Prostate gland (tissue), 2 donors: Measurements from ENCODE around the gene CSF2RB. TPM values are rescaled to one million over a fixed set of nuclear protein-coding genes. Genes with fewer than 3 reads are reported as not detected.
A peak's percentile ranks its signal among the peaks of the same experiment; 100 is the strongest.

Source experiments
- DNase-seq: peaks from one replicate; pipeline ENCODE4 v3.0.0-alpha.2; 2019; ENCODE audit warnings: low spot score
- H3K27ac ChIP-seq, 2 donors: fragments of 200-600 bp; sonication (generic); 2 replicates each; pipeline ENCODE4 v1.5.1; 2017 to 2019
- H3K27me3 ChIP-seq: fragments of 200-600 bp; sonication (generic); replicated peaks from 2 replicates; pipeline ENCODE4 v1.5.1; 2019; ENCODE audit not compliant: insufficient read depth
- H3K36me3 ChIP-seq, 2 donors: fragments of 200-600 bp; sonication (generic); 1 replicate in 1 of 2; 2 replicates in 1 of 2; pipeline versions ENCODE4 v1.5.1 to v1.8.1; 2017 to 2019
- H3K4me1 ChIP-seq: fragments of 200-600 bp; sonication (generic); replicated peaks from 2 replicates; pipeline ENCODE4 v1.5.1; 2019
- H3K4me3 ChIP-seq, 2 donors: fragments of 200-600 bp; sonication (generic); 2 replicates each; pipeline ENCODE4 v1.5.1; 2017 to 2019
- H3K9me3 ChIP-seq: fragments of 200-600 bp; sonication (generic); 2 replicates; pipeline ENCODE4 v1.5.1; 2017
- CTCF ChIP-seq, 4 experiments: fragments of 200-600 bp in 2 of 4; fragments of 450-650 bp in 2 of 4; sonication (generic) in 2 of 4; IDR thresholded peaks; 1 replicate in 3 of 4; 2 replicates in 1 of 4; pipeline ENCODE4 v1.5.1; 2016 to 2019; ENCODE audit warnings: antibody characterized with exemption in 4 of 4, mild to moderate bottlenecking in 2 of 4, moderate library complexity in 2 of 4
- POLR2A ChIP-seq: fragments of 450-650 bp; IDR thresholded peaks from one replicate; pipeline ENCODE4 v1.6.1; 2016; ENCODE audit warnings: antibody characterized with exemption, mild to moderate bottlenecking
- POLR2AphosphoS5 ChIP-seq: sonication (generic); formaldehyde crosslinking; IDR thresholded peaks from one replicate; pipeline ENCODE4 v1.6.1; 2017; ENCODE audit warnings: antibody characterized with exemption
- WGBS: methylation state at CpG from one replicate; pipeline ENCODE4 v1.1.5; 2018; 5-methylcytosine and 5-hydroxymethylcytosine counted together
- intact Hi-C: fragments of 100-400 bp; cut with DNase I; formaldehyde crosslinking; loops from one replicate; pipeline ENCODE4 v1.14.2; 2022
- total RNA-seq, 2 donors: library from RNA; depleted of rRNA; stranded (reverse); fragments of >200 nt; gene quantifications; one replicate each; pipeline ENCODE4 v1.1.0, GENCODE V29; 2016

The CSF2RB gene
- total RNA-seq, 2 donors from 2014 or later, result 1.1 to 3.2 TPM

DNA sequence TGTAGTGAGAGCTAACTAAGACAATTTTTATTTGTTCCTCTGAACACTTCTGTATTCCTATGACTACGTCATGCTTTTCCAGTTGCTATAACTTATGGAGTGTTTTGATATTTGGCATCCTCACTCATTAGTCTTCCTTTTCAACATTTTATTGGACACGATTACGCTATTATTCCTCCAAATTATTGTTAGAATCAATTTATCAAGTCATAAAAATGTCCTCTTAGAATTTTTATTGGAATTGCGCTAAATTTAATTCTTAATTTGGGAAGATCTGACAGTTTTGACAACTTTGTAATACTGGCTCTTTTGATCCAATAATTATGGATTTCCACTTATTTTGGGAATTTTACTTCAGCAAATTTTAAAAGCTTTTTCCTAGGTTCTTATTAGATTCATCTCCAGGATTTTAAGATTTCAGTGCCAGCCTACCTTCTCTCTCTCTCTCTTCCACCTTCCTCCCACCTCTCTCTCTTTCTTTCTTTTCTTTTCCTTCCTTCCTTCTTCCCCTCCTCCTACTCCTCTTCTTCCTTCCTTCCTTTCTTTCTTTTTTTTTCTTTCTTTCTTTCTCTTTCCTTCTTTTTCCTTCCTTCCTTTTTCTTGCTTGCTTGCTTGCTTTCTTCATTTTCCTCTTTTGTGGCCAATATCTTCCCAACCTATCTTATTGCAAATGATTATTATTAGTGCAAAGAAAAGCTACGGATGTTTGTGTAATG, 55.0 kb downstream of the CSF2RB start:
- intact Hi-C loops, result no loop called here
- H3K36me3 ChIP-seq, result no peaks in the 10 kb centered on the region
- no peak overlapping the region for H3K27ac ChIP-seq
- WGBS, result 35% methylated on average over 5 of the region's 5 CpGs
- no peak for TF ChIP-seq POLR2A
- TF ChIP-seq POLR2AphosphoS5, result no peak
- TF ChIP-seq CTCF (IDR thresholded peaks at IDR 0.05), result no peak
- no peaks in the 10 kb centered on the region for H3K9me3 ChIP-seq
- DNase-seq, result no peak
- H3K27me3 ChIP-seq, result no peaks in the 10 kb centered on the region
- peaks cover 4% of the 10 kb centered on the region for H3K4me1 ChIP-seq
- no peak overlapping the region for H3K4me3 ChIP-seq

- Histone ChIP-seq H3K27ac (peak overlapping the region; percentile 41 to 56), H3K9me3 (no peaks in the 10 kb centered on the region), H3K4me1 (peaks cover 4% of the 10 kb centered on the region), H3K36me3 (no peaks in the 10 kb centered on the region), H3K27me3 (no peaks in the 10 kb centered on the region), H3K4me3 (no peak overlapping the region)
- peak; percentile 74 for DNase-seq
- TF ChIP-seq POLR2A, result no peak
- TF ChIP-seq POLR2AphosphoS5, result peak; percentile 97
- TF ChIP-seq CTCF (IDR thresholded peaks at IDR 0.05), result peak in 2 of 4 experiments; percentile 12 to 35
- WGBS, result 35% methylated on average over 19 of the region's 19 CpGs
- intact Hi-C loops, result no loop called here
These were observed 58.1 kb downstream of the CSF2RB start for GRCh38 chr22:36971341-36972125.

- no peak for TF ChIP-seq CTCF (IDR thresholded peaks at IDR 0.05)
- TF ChIP-seq POLR2AphosphoS5, result no peak
- no peak for TF ChIP-seq POLR2A
- no peaks in the 10 kb centered on the region for H3K27me3 ChIP-seq
- intact Hi-C loops, result loop anchor here (5.0 kb wide), 2 partner anchors 119 to 194 kb away; no protein-coding TSS in a partner anchor
- H3K36me3 ChIP-seq, result no peaks in the 10 kb centered on the region
- no peak overlapping the region for H3K27ac ChIP-seq
- no peaks in the 10 kb centered on the region for H3K9me3 ChIP-seq
- whole genome bisulfite sequencing, result 95% methylated on average over 4 of the region's 4 CpGs
- peaks cover 9% of the 10 kb centered on the region for H3K4me1 ChIP-seq
- DNase-seq, result no peak
- no peak overlapping the region for H3K4me3 ChIP-seq
These were observed 63.2 kb downstream of the CSF2RB start for GRCh38 chr22:36976606-36977005.

- Histone ChIP-seq H3K36me3 (no peaks in the 10 kb centered on the region), H3K27ac (no peak overlapping the region), H3K9me3 (no peaks in the 10 kb centered on the region), H3K27me3 (no peaks in the 10 kb centered on the region), H3K4me3 (peak overlapping the region in 1 of 2 donors; percentile 25), H3K4me1 (peaks cover 5% of the 10 kb centered on the region)
- DNase-seq, result peak; percentile 17
- intact Hi-C loops, result loop anchor here (5.0 kb wide), 2 partner anchors 120 to 195 kb away; no protein-coding TSS in a partner anchor
- TF ChIP-seq CTCF (IDR thresholded peaks at IDR 0.05) (no peak), POLR2A (no peak), POLR2AphosphoS5 (no peak)
- 40% methylated on average over 13 of the region's 13 CpGs for WGBS
These were observed 64.0 kb downstream of the CSF2RB start for GRCh38 chr22:36977401-36977861.
